GM19099 (cell line): ENCODE data around the gene INTU.

Experiments
- POLR2A ChIP-seq: IDR thresholded peaks from 3 replicates; pipeline ENCODE4 v1.6.1; 2011; ENCODE audit warnings: low read depth; ENCODE audit not compliant: insufficient read length; ENCODE audit errors: extremely low read depth

INTU gene

DNA sequence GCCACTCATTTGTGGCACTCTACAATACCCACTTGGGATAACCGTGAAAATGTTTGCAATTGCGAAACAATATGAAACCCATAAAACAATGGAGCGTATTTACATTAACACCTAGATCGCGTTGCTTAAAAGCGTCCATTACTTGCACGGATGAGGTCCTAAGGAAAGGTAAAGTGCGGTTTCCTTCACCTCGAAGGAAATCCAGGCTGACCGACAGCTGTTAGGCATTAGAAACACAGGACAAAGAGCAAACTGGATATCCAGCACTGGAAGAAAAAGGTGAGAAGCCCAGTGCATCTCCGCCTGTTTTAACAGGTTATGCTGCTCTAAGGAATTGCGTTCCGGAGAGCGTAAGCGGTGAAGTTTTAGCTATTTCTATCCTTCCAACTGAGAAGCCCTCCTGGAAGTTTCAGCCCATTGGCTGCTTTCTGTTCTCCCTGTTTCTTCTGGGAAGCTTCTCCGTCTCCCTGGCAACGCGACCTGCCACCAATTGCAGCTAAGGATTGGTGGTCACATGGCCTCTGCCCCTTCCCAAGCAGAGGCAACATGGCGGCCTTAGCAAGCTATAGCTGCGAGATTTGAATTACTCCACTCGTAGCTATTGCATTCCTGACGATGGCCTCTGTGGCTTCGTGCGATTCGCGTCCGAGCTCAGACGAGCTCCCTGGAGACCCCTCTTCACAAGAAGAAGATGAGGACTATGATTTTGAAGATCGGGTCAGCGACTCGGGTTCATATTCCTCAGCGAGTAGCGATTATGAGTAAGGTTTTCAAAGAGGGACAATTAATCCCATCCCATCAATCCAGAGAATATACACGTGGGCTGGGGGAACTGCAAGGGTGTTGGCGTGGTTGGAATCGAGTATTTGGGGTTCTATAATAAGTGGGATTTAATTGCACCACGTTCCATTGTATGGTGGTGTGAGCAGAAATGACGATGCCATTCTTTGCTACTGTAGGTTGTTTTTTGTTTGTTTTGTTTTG, at the start of gene INTU:
Gene INTU, plus strand, starts transcription at position 538 of the 984 bp plus-strand sequence. Its CDS starts 78 bp downstream, at position 616.
- no peak for TF ChIP-seq POLR2A

DNA sequence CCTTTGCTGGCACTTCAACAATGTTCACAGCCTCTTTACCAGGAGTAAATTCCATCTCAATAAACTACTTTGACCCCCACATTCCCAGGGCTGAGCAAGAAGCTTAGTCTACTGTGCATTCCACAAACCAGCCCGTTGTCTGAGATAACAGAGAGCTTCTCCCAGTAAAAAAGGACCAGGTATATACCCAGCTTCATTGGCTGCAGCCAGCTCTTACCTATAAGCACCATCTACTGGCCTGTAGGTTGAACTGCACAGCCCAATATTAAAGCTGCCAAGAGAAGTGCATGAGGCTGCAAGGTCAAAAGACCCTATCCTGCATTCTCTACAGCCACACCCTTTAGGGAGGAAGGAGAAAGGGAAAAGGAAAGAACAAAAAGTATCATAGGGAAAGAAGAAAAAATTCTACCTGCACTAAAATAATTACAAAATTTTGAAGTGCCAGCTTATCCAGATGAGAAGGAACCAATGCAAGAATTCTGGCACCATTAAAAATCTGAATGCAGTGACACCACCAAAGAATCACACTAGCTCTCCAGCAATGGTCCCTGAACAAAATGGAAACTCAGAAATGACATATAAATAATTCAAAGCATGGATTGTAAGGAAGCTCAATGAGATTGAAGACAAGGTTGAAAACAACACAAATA, 45.7 kb upstream of the INTU start:
- no peak for TF ChIP-seq POLR2A

DNA sequence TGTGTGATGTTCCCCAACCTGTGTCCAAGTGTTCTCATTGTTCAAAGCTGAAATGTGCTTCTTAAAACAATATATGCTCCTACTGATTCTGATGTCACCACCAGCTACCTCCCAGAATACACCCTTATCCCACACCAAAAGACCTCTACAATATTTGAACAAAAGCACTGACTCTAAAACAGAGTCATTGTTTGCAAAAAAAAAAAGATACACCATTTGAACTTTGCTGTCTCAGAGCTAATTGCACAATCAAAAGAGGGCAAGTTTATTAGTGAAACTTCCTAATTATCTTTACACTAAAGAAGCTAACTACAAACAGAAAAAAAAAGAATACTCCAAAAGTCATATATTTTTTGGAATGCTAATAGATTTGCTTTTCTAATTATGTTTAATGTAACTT, 34.1 kb upstream of the INTU start:
- TF ChIP-seq POLR2A, result no peak

DNA sequence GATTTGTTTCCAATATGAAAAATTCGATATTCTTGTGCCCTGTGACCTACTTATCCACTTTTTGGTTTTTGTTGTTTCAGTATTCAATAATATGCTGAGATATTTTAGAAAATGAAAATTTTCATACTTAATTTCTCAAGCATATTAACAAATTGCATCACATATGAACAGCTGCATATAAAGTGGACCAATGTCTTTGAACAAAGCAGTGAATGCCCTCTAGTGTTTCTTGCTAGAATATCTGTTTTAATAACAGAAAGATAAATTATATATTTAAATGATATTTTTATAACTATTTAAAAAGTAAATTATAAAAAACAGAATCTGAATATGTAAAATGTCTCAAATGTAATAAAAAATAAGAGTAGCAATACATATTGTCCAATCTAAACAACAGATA, 31.7 kb upstream of the INTU start:
- no peak for TF ChIP-seq POLR2A

DNA sequence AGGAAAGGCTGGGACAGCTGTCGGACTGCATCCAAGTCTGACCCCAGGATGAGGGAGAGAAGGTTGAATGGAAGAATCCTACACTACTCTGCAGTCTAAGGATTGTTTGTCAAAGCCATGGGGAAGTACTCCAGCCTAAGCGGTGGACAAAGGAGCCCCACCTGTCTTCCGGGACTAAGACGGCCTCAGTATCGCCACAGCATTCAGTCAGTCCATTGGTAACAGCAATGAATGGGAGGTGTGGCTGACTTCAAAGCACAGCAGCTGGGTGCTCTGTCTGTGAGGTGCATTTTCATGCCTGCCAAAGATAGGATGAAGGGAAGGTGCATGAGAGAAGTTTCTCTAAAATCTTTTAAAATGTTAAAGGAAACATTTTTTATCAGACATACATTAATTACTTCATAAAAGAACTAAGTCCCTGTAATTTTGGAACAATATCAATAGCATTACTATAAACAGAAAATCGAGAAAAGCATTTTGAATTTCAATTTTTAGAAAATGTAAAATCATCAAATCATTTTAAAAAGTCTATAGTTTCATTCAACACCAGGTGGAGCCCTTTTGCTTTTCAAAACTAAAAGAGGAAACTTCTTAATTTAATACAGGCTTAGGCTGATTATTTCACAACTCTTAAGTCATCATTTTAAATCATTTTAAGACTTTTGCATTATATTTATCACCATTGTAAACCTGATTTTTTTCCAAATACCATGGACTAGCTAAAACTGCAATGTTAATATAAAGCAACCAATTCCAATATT, 27.6 kb upstream of the INTU start:
- TF ChIP-seq POLR2A, result no peak

DNA sequence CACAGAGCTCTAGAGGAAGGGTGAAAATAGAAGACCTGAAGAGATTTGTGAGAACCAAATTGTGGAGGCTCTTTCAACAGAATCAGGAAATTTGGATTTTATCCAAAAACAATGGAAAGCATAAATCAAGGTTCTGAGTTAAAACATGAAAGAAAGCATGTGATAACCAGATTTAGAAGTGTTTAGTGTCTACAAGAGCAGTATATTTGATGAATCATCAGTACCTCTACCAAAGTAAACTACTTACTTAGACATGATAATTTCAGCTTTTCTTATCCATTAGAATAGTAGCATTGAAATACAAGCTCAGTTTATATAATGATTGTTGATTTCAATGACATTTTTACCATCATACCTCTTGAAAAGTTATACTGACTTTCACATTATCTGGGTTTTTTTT, 25.9 kb upstream of the INTU start:
- TF ChIP-seq POLR2A, result no peak

DNA sequence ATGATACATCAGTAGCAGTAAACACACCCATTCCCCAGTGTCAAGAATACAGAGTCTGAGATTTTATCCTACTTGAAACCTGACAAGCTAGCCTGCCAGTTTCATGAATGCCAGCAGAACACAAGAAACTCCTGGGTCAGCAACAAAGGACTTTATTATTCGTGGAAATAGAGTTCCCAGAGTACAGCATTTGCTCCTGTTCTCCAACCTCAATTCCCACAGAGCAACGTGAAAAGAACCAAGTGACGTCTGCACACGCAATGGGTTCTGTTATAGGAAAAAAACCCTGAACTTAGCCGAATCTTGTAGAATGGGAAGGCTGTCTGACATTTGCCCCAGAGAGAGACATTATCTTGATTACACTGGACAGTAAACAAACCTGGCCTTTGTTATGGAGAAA, 23.3 kb upstream of the INTU start:
- TF ChIP-seq POLR2A, result no peak

DNA sequence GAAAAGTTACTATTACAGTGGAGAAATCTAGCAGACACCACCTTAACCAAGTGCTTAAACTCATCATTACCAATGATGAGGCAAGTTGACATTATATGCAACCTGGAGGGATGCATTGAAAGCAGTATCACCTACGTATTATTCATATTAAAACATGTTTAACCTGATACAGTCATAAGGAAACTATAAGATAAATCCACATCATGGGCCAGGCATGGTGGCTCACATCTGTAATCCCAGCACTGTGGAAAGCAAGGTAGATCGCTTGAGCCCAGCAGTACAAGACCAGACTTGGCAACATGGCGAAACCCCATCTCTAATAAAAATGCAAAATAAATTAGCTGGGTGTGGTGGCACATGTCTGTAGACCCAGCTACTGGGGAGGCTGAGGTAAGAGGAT, 22.3 kb upstream of the INTU start:
- TF ChIP-seq POLR2A, result no peak

DNA sequence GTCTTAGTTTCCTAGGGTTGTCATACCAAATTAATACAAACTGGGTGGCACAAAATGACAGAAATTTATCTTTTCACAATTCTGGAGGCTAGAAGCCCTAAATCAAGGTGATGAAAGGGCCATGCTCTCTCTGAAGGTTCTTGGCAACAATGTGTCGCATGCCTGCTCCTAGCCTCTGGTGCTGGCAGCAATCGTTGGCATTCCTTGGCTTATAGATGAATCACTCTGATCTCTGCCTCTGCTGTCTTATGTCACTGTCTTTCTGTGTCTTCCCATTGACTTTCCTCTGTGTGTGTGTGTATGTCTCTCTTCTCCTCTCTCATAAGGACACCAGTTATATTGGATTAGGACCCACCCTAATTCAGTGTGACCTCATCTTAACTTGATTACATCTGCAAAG, 15.9 kb upstream of the INTU start:
- TF ChIP-seq POLR2A, result no peak

DNA sequence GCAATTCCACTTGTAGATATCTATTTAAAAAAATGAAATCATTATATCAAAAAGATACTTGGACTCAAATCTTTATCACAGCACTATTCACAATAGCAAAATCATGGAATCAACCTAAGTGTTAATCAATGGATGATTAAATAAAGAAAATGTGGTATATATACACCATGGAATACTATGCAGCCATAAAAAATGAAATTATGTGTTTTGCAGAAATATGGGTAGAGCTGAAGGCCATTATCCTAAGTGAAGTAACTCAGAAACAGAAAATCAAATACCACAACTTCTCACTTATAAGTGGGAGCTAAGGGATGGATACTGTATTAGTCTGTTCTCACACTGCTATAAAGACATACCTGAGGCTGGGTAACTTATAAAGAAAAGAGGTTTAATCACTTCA, 14.3 kb upstream of the INTU start:
- no peak for TF ChIP-seq POLR2A

DNA sequence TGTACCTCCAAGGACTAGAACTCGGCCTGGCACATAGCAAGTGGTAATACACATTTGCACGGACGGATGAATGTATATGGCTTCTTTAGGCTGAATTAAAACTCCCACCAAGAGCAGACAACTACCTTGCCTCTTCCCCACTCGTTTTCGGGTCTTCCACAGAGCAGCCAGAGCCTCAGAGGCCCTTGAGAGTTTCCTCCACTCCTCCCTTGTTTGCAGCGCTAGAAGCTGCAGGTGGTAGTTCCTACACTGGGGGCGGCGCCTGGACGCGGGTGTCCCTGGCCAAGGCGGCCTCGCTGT, 10.2 kb upstream of the INTU start:
- TF ChIP-seq POLR2A, result no peak

DNA sequence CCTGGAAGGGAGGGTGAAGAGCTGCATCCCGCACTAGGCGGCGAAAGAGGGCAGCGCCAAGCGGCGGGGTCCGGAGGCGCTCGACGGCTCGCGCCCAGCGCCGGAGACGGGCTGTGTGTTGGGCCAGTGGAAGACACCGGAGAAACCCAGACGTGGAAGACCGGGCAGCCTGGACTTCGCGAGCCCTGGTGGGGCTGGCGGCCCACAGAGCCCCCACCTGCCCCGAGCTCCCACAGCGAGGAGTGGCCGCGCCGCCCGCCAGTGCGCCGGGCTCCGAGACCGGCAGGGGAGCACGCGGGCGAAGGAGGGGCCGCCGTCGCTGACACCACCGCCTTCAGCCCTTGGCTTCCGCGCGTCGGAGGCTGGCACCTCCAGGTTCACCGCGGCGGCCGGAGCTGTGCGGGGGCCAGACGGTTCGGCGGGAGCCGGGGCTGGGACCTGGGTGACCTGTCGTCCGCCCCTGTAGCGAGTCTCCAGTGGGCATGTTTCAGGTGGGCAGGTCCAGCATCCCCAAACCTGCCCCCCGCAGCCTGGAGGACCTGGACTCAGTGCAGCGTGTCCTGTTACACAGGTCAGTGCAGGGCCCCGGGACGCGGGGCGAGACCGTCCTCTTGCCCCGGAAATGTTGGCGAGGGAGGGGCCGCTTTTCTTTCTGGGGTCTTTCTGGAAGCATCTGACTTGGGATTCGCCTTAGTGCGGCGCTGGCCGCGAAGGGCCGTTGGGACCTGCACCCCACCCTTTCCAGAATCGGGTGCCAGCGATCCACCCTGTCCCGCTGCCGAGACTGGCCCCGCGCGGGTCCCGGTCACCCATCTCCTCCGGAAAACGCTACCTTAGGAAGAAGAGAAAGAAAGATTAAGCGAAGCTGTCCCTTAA, 9.6 kb upstream of the INTU start:
- no peak for TF ChIP-seq POLR2A

DNA sequence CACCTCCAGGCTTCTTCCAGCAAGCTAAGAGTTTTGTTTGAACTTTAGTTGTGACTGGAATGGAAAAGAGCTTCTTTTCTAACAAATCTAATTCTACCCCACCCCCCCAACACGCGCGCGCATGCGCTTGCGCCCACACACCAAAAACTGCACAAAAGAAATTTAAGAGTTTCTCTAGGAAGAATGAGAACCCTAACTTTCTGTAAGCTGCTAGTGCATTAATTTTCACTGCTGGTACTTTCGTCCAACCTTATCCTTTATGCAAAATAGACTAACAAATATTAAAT, 9.0 kb upstream of the INTU start:
- no peak for TF ChIP-seq POLR2A

DNA sequence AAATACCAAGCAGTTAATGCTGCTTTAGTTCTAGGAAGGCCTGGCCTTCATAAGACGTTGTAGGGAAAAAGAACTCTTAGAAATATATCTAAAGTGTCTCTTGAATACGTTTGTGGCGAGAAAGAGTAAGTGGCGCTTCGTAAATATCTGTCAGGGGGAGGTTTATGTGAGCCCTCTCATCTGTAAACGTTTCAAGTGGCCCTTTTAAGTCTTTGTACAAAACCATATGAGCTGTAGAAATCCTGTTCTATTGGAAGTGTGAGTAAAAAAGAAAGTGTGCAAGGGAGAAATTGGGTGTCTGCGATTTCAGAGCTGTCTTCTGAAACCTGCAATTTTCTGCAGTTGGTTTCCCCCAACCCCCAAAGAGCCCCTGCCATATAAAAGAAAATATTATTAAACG, 8.6 kb upstream of the INTU start:
- TF ChIP-seq POLR2A, result no peak

DNA sequence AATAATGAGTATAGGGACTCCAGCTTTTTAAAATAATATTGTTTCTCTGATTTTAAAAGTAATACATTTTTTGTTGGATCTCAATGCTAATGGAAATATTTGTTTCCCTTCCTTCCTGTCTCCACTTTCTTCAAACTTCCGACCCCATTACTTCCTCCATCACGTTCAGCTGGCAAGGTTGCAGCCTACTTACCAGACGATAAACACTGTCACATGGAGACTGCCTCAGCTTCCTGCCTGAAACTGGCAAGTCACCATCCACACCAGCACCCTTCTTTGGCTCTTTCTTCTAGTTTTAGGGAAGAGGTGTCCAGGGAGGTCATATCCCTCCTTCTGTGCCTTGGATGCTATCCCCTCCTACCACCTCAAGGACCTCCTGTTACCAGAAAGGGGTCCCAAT, 3.4 kb upstream of the INTU start:
- TF ChIP-seq POLR2A, result no peak
